PC-3 (cell line): ENCODE measurements around the gene PKD2L2. TPM values are rescaled to one million over a fixed set of nuclear protein-coding genes. Genes with fewer than 3 reads are reported as not detected.
A peak's percentile ranks its signal among the peaks of the same experiment; 100 is the strongest.

Experiments used
- ATAC-seq: fragments of 200-7000 bp; cut with Tn5 transposase; 2 replicates; pipeline ENCODE4 v1.9.1; 2020; ENCODE audit warnings: mild to moderate bottlenecking, moderate library complexity
- BruUV-seq: library from RNA; stranded (reverse); fragments of 400-500 nt; replicated peaks from 2 replicates; lab custom pipeline; 2021; lab: Mats Ljungman, UMichigan
- CTCF ChIA-PET: fragments of 300-600 bp; sonication (Branson Sonifier 250); formaldehyde crosslinking; loops from one replicate; lab custom pipeline; 2022; ENCODE audit warnings: antibody characterized with exemption; lab: Charles Lee
- POLR2A ChIA-PET: fragments of 300-600 bp; sonication (Branson Sonifier 250); formaldehyde crosslinking; loops from one replicate; lab custom pipeline; 2022; ENCODE audit warnings: antibody characterized with exemption; ENCODE audit not compliant: unreplicated experiment; lab: Charles Lee
- DNase-seq: peaks from one replicate; pipeline ENCODE4 v3.0.0-alpha.2; 2015
- H2AFZ ChIP-seq: fragments of 300-600 bp; sonication (generic); 2 replicates; pipeline ENCODE4 v1.6.0; 2016; ENCODE audit warnings: antibody characterized with exemption, low read length
- H3F3A ChIP-seq: fragments of 300-600 bp; sonication (generic); one replicate; pipeline ENCODE4 v1.6.0; 2017; ENCODE audit warnings: antibody characterized with exemption, low read length, control low read depth, mild to moderate bottlenecking; ENCODE audit not compliant: unreplicated experiment
- H3K27ac ChIP-seq: fragments of 300-600 bp; sonication (generic); 2 replicates; pipeline ENCODE4 v1.5.1; 2016; ENCODE audit warnings: mild to moderate bottlenecking, low read length
- H3K27me3 ChIP-seq: fragments of 300-600 bp; sonication (generic); 2 replicates; pipeline ENCODE4 v1.6.1; 2016; ENCODE audit warnings: low read length, mixed read lengths
- H3K36me3 ChIP-seq: fragments of 300-600 bp; sonication (generic); 2 replicates; pipeline ENCODE4 v1.6.1; 2016; ENCODE audit warnings: low read depth, mixed run types, low read length, mixed read lengths
- H3K4me1 ChIP-seq: fragments of 300-600 bp; sonication (generic); 2 replicates; pipeline ENCODE4 v1.5.1; 2016; ENCODE audit warnings: low read length; ENCODE audit not compliant: insufficient read depth
- H3K4me2 ChIP-seq: fragments of 300-600 bp; sonication (generic); 2 replicates; pipeline ENCODE4 v1.6.0; 2016; ENCODE audit warnings: low read length
- H3K4me3 ChIP-seq: fragments of 300-600 bp; sonication (generic); 2 replicates; pipeline ENCODE4 v1.5.1; 2016; ENCODE audit warnings: mild to moderate bottlenecking, low read length, mixed read lengths
- H3K79me2 ChIP-seq: fragments of 300-600 bp; sonication (generic); 2 replicates; pipeline ENCODE4 v1.6.1; 2017; ENCODE audit warnings: low read length, mixed read lengths
- H3K9ac ChIP-seq: fragments of 300-600 bp; sonication (generic); 2 replicates; pipeline ENCODE4 v1.6.0; 2016; ENCODE audit warnings: mild to moderate bottlenecking, low read length
- H3K9me2 ChIP-seq: fragments of 300-600 bp; sonication (generic); replicated peaks from 2 replicates; pipeline ENCODE4 v1.6.1; 2016; ENCODE audit warnings: mixed run types, low read length, mixed read lengths
- H3K9me3 ChIP-seq: fragments of 300-600 bp; sonication (generic); 2 replicates; pipeline ENCODE4 v1.6.1; 2016; ENCODE audit warnings: low read length, mixed read lengths
- H4K20me1 ChIP-seq: fragments of 300-600 bp; sonication (generic); 2 replicates; pipeline ENCODE4 v1.6.1; 2016; ENCODE audit warnings: low read length, mixed read lengths
- EZH2 ChIP-seq: fragments of 300-600 bp; sonication (generic); IDR thresholded peaks from one replicate; pipeline ENCODE4 v1.6.1; 2017; ENCODE audit warnings: antibody characterized with exemption, mild to moderate bottlenecking, low read length; ENCODE audit not compliant: unreplicated experiment
- EZH2phosphoT487 ChIP-seq: fragments of 300-600 bp; sonication (generic); IDR thresholded peaks from 2 replicates; pipeline ENCODE4 v1.6.1; 2018; ENCODE audit warnings: mild to moderate bottlenecking, antibody characterized with exemption, low read length, borderline replicate concordance
- intact Hi-C: fragments of 100-400 bp; cut with micrococcal nuclease; formaldehyde crosslinking; loops from 2 replicates; pipeline ENCODE4 v1.9.0; 2023
- total RNA-seq: library from RNA; depleted of rRNA; stranded (reverse); fragments of >200 nt; gene quantifications from 2 replicates; pipeline ENCODE4 v1.2.3, GENCODE V29; 2014
- TF ChIP-seq, protein P1 (sequence below): fragments of 300-600 bp; sonication (generic); conservative IDR thresholded peaks from 2 replicates; pipeline ENCODE4 v1.5.1; 2017; ENCODE audit warnings: antibody characterized with exemption, low read depth, mild to moderate bottlenecking, low read length

Gene PKD2L2
- total RNA-seq, 1 experiment from 2014 or later = not detected

DNA sequence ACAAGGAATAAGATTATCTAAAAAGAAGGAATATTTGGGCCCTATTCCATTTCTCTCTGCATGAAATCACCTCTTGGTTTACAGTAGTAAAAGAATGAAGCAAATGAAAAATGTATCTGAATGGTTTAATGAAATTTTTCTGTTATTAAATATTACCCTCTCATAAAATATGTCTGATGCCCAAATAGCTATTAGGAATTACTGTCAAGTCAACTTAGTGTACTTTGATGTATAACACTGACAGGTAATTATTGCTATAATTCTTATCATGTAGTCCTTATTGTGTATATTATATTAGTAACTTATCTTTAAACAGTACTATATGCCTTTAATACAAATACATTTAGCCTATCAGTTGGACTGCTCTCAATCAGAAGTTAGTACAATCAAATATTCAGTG is 13.2 kb upstream of the PKD2L2 start:
- Histone ChIP-seq H3F3A (no peaks in the 10 kb centered on the region), H2AFZ (no peak overlapping the region), H3K9me3 (no peaks in the 10 kb centered on the region), H3K27me3 (no peaks in the 10 kb centered on the region), H4K20me1 (no peaks in the 10 kb centered on the region), H3K36me3 (no peaks in the 10 kb centered on the region), H3K4me2 (no peak overlapping the region), H3K79me2 (no peaks in the 10 kb centered on the region), H3K27ac (no peak overlapping the region), H3K9ac (no peak overlapping the region), H3K9me2 (no peaks in the 10 kb centered on the region), H3K4me1 (no peaks in the 10 kb centered on the region), H3K4me3 (no peak overlapping the region)
- no peak for DNase-seq
- intact Hi-C loops = no loop called here
- no TSS peak for BruUV-seq
- TF ChIP-seq, protein P1, sequence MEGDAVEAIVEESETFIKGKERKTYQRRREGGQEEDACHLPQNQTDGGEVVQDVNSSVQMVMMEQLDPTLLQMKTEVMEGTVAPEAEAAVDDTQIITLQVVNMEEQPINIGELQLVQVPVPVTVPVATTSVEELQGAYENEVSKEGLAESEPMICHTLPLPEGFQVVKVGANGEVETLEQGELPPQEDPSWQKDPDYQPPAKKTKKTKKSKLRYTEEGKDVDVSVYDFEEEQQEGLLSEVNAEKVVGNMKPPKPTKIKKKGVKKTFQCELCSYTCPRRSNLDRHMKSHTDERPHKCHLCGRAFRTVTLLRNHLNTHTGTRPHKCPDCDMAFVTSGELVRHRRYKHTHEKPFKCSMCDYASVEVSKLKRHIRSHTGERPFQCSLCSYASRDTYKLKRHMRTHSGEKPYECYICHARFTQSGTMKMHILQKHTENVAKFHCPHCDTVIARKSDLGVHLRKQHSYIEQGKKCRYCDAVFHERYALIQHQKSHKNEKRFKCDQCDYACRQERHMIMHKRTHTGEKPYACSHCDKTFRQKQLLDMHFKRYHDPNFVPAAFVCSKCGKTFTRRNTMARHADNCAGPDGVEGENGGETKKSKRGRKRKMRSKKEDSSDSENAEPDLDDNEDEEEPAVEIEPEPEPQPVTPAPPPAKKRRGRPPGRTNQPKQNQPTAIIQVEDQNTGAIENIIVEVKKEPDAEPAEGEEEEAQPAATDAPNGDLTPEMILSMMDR = no peak
- TF ChIP-seq EZH2phosphoT487 = no peak
- TF ChIP-seq EZH2 = no peak
- POLR2A ChIA-PET = no interaction called here
- no peak for ATAC-seq
- CTCF ChIA-PET = no interaction called here

DNA sequence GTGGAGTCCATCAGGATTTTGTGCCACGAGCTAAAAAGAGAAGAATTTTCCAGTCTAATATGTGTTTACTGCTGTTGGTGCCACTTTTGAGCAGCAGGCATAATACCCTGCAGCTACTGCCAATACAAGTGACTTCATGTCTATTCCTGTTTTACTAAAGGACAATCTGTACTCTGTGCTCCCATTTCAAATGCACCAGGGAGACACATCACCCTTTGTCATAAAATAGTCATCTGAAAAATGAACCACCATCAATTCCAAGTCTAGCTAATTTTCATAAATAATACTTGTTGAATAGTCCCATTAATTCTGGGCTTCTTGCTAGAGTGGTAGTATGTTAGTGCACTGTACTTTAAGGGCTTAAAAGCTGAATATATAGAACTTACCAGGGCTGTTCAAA is 8.9 kb upstream of the PKD2L2 start:
- Histone ChIP-seq H3K79me2 (no peaks in the 10 kb centered on the region), H2AFZ (no peak overlapping the region), H3K4me3 (no peak overlapping the region), H3K9me2 (no peaks in the 10 kb centered on the region), H3K27me3 (no peaks in the 10 kb centered on the region), H3K4me1 (no peaks in the 10 kb centered on the region), H3F3A (no peaks in the 10 kb centered on the region), H3K27ac (no peak overlapping the region), H3K9me3 (no peaks in the 10 kb centered on the region), H3K36me3 (no peaks in the 10 kb centered on the region), H3K4me2 (no peak overlapping the region), H4K20me1 (no peaks in the 10 kb centered on the region), H3K9ac (no peak overlapping the region)
- ChIA-PET CTCF (no interaction called here), POLR2A (interaction anchor here (0.7 kb wide), 1 partner anchor 22 kb away, joined by 6 read pairs; no protein-coding TSS in a partner anchor)
- ATAC-seq (no peak), DNase-seq (no peak)
- intact Hi-C loops = no loop called here
- no peak for TF ChIP-seq EZH2phosphoT487
- no peak for TF ChIP-seq EZH2
- TF ChIP-seq, protein P1 = no peak
- no TSS peak for BruUV-seq

DNA sequence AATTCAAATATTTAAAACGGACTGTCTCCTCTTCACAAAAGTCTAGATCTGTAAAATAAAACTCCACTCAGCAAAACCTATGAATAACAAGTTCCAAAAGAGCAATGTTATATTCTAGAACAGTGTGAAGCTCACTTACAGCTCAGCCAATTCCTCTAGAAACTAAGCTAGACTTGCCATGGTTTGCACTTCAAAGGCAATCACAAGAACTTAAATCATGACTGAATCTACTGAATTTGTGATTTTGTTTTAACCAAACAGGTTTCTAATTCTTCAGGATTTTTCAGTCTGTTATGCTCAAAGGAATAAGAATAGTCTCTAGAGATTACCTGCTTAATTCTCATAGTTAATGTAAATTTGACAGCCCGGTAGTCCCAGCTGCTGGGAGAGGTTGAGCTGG is 1.4 kb upstream of the PKD2L2 start:
- peaks cover 27% of the 10 kb centered on the region for H3K4me1 ChIP-seq
- H3K36me3 ChIP-seq = no peaks in the 10 kb centered on the region
- H4K20me1 ChIP-seq = no peaks in the 10 kb centered on the region
- intact Hi-C loops = loop anchor here (2.0 kb wide), 1 partner anchor 55 kb away; no protein-coding TSS in a partner anchor
- CTCF ChIA-PET = interaction anchor here (1.8 kb wide), 1 partner anchor 109 kb away, joined by 11 read pairs; no protein-coding TSS in a partner anchor
- no peaks in the 10 kb centered on the region for H3K27me3 ChIP-seq
- no peaks in the 10 kb centered on the region for H3K9me2 ChIP-seq
- no TSS peak for BruUV-seq
- DNase-seq = no peak
- peak overlapping the region; percentile 94; the same call in 1 of the 2 replicates for H2AFZ ChIP-seq
- H3F3A ChIP-seq = no peaks in the 10 kb centered on the region
- TF ChIP-seq EZH2 (no peak), EZH2phosphoT487 (no peak)
- TF ChIP-seq, protein P1 = no peak
- H3K9me3 ChIP-seq = no peaks in the 10 kb centered on the region
- H3K9ac ChIP-seq = peak overlapping the region; percentile 79; the same call in 1 of the 2 replicates
- H3K79me2 ChIP-seq = no peaks in the 10 kb centered on the region
- peak overlapping the region; percentile 94 for H3K4me2 ChIP-seq
- POLR2A ChIA-PET = no interaction called here
- H3K4me3 ChIP-seq = peak overlapping the region; percentile 72; the same call in 1 of the 2 replicates
- ATAC-seq = no peak
- no peak overlapping the region for H3K27ac ChIP-seq
